Omental fat pad (tissue), 4 donors: ENCODE measurements around the gene IGSF9. TPM values are rescaled to one million over a fixed set of nuclear protein-coding genes. Genes with fewer than 3 reads are reported as not detected.

ENCODE experiments used
- ATAC-seq: fragments of 150-250 bp; one replicate; pipeline ENCODE4 v1.9.1; 2016; ENCODE audit warnings: mild to moderate bottlenecking, moderate library complexity; ENCODE audit not compliant: low FRiP score
- DNase-seq: peaks from one replicate; pipeline ENCODE4 v3.0.0-alpha.2; 2019; ENCODE audit warnings: low spot score
- total RNA-seq, 4 donors: library from RNA; depleted of rRNA; stranded (reverse); fragments of >200 nt; gene quantifications; one replicate each; pipeline ENCODE4 v1.1.0, GENCODE V29; 2016
- TF ChIP-seq, protein P1 (sequence below), 3 donors: fragments of 450-650 bp; IDR thresholded peaks; one replicate each; pipeline ENCODE4 v1.5.1; 2016 to 2017; ENCODE audit warnings: antibody characterized with exemption in 3 of 3, mild to moderate bottlenecking in 3 of 3, moderate library complexity in 2 of 3

IGSF9 gene
- total RNA-seq, 4 donors from 2014 or later = 4.3 to 11.0 (median 9.4) TPM; not detected in 1

DNA sequence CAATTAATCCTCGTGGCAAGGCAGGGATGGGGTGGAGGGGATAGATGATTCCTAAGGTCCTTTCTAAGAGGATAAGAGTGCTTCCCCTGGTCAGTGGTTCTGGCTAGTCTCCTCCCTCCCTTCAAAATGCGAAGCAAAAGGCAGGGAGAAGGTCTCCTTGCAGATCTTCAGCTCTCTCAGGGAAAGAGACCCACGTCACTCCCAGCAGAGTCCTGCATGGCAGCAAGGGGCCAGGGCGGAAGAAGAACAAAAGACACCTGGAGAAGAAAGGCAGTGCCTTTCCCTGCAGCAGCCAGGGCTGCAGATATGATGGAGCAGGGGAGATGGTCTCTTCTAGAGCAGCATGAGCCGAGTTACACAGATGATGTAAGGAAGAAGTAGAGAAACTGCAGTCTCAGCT lies 38.3 kb upstream of the IGSF9 start:
- TF ChIP-seq, protein P1, sequence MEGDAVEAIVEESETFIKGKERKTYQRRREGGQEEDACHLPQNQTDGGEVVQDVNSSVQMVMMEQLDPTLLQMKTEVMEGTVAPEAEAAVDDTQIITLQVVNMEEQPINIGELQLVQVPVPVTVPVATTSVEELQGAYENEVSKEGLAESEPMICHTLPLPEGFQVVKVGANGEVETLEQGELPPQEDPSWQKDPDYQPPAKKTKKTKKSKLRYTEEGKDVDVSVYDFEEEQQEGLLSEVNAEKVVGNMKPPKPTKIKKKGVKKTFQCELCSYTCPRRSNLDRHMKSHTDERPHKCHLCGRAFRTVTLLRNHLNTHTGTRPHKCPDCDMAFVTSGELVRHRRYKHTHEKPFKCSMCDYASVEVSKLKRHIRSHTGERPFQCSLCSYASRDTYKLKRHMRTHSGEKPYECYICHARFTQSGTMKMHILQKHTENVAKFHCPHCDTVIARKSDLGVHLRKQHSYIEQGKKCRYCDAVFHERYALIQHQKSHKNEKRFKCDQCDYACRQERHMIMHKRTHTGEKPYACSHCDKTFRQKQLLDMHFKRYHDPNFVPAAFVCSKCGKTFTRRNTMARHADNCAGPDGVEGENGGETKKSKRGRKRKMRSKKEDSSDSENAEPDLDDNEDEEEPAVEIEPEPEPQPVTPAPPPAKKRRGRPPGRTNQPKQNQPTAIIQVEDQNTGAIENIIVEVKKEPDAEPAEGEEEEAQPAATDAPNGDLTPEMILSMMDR (IDR thresholded peaks at IDR 0.05) = no peak
- ATAC-seq = no peak
- no peak for DNase-seq

DNA sequence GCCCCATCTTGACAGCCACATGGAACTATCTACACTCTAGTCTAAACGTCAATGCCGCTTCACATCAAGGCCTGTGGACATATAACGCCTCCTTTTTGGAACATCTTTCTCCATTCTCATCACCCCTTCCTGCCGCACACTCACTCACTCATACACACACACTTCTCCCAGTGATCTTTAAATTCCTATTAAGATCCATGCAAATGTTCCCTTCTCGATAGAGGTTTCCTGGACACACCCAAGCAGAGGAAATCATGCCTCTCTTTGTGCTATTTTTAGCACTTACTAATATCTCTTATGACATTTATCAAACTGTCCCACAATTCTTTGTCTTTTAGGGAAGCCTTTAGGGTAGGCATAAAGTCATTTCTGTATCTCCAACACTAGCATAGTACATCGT lies 36.9 kb upstream of the IGSF9 start:
- DNase-seq (no peak), ATAC-seq (no peak)
- TF ChIP-seq, protein P1 (IDR thresholded peaks at IDR 0.05) = no peak

DNA sequence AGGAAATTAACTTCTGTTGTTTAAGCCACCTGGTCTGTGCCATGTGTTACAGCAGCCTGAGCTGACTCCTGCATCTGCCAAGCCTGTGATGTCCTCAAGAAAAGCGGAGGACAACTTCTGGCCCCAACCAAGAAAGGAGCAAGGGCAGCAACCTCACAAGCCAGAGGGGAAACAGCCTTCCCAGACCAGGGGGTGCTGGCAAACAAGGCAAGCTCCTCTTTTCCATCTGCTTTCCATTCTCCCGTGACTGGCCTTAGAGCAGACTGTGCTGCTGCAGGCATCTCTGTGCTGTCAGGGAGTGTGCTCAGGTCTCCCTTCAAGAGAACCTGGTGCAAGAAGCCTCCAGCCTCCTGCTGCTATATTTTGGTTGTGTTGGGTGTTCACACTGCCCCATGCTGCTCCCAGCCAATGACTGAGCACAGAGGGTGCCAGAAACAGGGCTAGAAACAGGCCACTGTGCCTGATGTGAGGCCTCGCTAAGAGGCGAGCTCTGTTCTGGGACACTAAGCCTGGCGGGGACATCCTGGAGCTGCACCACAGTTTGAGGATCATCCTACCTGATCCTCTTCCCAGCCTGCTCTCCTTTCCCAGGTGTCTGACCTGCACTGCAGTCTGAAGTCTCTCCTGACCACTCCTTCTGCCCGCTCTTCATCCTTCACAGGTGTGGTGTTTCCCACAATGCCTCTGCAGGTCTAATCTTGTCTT lies 36.1 kb upstream of the IGSF9 start:
- ATAC-seq = no peak
- no peak for DNase-seq
- TF ChIP-seq, protein P1 (IDR thresholded peaks at IDR 0.05) = no peak

DNA sequence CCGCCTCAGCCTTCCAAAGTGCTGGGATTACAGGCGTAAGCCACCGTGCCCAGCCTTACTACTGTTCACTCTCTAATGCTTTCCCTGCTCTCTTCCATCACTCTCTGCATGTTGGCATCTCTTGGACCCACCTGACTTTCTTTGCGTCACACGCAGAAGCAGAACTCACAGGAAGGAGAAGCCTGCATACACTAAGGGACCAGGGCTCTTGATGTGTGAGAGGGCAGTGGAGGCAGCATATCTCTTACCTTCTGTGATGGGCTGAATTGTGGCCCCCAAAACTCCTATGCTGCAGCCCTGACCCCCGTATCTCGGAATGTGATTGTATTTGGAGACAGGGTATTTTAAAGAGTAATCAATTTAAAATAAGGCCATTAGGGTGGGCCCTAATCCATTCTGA lies 35.4 kb upstream of the IGSF9 start:
- TF ChIP-seq, protein P1 (IDR thresholded peaks at IDR 0.05) = no peak
- ATAC-seq (no peak), DNase-seq (no peak)

DNA sequence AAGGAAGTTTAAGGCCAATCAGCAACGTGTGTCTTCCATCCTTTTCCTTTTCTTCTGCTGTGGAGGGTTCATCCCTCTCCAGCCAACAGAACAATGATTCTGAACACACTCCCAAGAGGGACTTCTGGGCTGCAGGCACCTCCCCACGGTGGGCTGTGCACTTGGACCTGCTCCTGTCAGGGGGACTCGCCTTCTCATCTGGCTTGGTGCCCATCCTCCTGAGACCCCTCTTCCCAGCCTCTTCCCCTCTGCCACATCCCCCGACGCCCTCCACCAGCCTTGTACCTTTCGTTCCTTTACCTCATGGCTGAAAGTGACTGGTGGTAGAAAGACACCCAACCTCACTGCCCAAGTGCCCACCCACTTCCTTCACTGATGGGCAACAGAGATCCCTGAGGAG lies 34.7 kb upstream of the IGSF9 start:
- no peak for ATAC-seq
- TF ChIP-seq, protein P1 (IDR thresholded peaks at IDR 0.05) = no peak

DNA sequence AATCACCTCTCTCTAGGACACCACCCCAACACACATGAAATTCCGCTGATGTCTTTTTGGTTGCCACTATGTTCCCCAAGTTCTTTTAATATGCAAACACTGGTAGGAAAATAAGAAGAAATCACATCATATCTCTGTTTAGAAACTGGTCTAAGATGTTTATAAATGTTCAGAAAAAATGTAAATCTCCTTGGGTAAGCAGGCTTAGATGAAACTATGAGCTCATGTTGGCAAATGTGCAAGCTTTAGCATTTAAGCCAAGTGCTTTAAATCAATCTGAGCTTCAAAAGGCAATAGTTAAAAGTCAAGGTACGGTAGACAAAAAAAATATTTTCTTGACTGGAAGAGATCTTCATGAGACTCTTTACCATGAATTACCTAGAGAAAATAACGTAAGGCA lies 33.8 kb upstream of the IGSF9 start:
- ATAC-seq = no peak
- DNase-seq = no peak
- TF ChIP-seq, protein P1 (IDR thresholded peaks at IDR 0.05) = no peak

More for the DNA sequence above, 34.7 kb upstream of the IGSF9 start:
- DNase-seq = no peak

DNA sequence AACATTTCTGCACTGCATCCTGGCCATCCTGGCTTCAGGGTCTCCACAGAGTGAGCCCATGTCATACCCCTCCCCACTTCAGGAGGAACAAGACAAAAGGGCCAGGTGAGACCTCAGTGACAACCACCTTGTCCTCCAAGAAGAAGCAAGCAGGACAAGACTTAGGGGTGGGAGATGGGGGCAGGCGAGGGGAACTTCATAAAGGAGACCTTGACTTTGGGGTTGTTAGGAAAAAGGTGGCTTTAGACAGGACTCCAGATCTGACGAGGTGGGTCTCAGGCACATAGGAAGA lies 32.6 kb upstream of the IGSF9 start:
- no peak for ATAC-seq
- DNase-seq = no peak
- TF ChIP-seq, protein P1 (IDR thresholded peaks at IDR 0.05) = no peak
